Duodenal mucosa (tissue), 2 donors: Measurements from ENCODE around the gene ATP8B1.
A peak's percentile ranks its signal among the peaks of the same experiment; 100 is the strongest.

Experiments used
- H3K27ac ChIP-seq: one replicate; pipeline ENCODE4 v1.7.0; 2013; ENCODE audit warnings: low read depth, low read length
- H3K27me3 ChIP-seq, 2 donors: one replicate each; pipeline ENCODE4 v1.7.0; 2013; ENCODE audit warnings: low read length in 2 of 2, control low read depth in 1 of 2; ENCODE audit not compliant: insufficient read depth in 2 of 2, control insufficient read depth in 1 of 2
- H3K36me3 ChIP-seq, 2 donors: one replicate each; pipeline ENCODE4 v1.7.0; 2013; ENCODE audit warnings: low read length in 2 of 2, control low read depth in 1 of 2; ENCODE audit not compliant: insufficient read depth in 2 of 2, control insufficient read depth in 1 of 2
- H3K4me1 ChIP-seq, 2 donors: one replicate each; pipeline ENCODE4 v1.7.0; 2013; ENCODE audit warnings: low read length in 2 of 2, control low read depth in 1 of 2; ENCODE audit not compliant: insufficient read depth in 2 of 2, control insufficient read depth in 1 of 2
- H3K4me3 ChIP-seq, 2 donors: one replicate each; pipeline ENCODE4 v1.7.0; 2013; ENCODE audit warnings: low read length in 2 of 2, low read depth in 1 of 2
- H3K9ac ChIP-seq, 2 donors: one replicate each; pipeline ENCODE4 v1.7.0; 2013; ENCODE audit warnings: low read length in 2 of 2, low read depth in 1 of 2
- H3K9me3 ChIP-seq, 2 donors: one replicate each; pipeline ENCODE4 v1.7.0; 2013; ENCODE audit warnings: low read length in 2 of 2, control low read depth in 1 of 2; ENCODE audit not compliant: control insufficient read depth in 1 of 2

The ATP8B1 gene

GRCh38 chr18:57794951-57795728, 8.0 kb downstream of the ATP8B1 start:
- no peak overlapping the region for H3K27ac ChIP-seq
- H3K4me1 ChIP-seq = peaks cover 49 to 52% of the 10 kb centered on the region in 2 donors
- H3K4me3 ChIP-seq = no peak overlapping the region
- no peaks in the 10 kb centered on the region for H3K36me3 ChIP-seq
- no peaks in the 10 kb centered on the region for H3K27me3 ChIP-seq
- H3K9ac ChIP-seq = no peak overlapping the region
- no peaks in the 10 kb centered on the region for H3K9me3 ChIP-seq

DNA sequence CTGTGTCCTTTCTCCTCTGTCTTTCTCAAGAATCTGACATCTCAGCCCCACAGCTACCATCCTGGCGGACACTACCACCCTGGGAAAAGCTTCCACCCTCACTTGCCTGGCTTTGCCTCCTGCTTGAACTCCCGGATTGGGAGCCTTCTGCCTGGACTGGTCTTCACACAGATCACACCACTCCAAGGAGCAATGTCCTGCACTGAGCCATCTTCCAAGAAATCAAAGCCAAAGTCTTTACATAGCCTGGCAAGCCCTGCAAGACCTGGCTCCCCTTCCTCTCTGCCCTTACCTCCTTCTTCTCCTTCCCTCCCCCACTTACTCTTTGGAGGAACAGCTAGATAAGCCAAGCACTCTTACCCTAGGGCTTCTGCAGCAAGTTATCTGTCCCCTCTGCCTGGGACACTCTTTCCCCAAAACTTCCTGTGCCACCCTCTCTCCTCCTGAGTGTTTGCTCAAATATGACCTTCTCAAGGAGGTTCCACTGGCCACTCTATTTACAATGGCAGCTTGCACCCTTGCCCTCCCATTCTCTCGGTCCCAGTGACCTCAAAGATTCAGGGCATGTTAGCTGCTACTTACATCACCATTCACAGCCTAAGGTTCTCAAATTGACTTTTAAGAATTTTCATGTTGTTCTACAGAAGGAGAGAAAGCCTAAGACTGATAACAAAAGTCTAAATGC, 9.7 kb downstream of the ATP8B1 start:
- no peaks in the 10 kb centered on the region for H3K9me3 ChIP-seq
- H3K4me3 ChIP-seq = peak overlapping the region; percentile 13 to 27
- H3K4me1 ChIP-seq = peaks cover 49 to 54% of the 10 kb centered on the region in 2 donors
- H3K27me3 ChIP-seq = no peaks in the 10 kb centered on the region
- no peak overlapping the region for H3K27ac ChIP-seq
- H3K9ac ChIP-seq = peak overlapping the region; percentile 12 to 45
- H3K36me3 ChIP-seq = no peaks in the 10 kb centered on the region

DNA sequence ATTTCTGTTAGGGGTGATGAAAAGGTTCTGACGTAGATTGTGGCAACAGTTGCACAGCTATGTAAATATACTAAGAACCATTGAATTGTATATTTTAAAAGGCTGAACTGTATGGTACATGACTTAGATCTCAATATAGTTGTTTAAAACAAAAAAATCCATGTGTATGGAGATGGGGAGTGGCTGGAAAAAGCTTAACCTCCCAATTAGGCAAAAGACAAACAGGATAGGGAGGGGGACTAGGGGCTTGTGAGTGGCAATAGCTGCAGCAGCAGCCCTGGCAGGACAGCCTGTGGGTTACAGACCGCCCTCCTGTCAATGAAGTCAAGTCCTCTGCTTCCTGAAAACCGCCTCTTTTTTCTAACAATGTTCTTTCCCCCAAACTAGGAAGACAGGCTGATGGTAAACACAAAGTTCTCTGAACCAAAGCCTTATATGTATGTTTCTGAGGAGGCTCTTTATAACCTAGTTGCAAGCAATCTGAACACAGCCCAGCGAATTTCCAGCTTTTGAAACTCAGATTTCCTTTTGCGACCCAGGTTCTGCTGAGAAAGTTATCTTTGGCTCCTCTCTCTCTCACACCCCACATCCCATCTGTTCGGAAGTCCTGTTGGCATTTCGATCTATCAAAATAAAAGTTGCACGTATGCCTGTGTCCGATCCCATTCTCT, 10.3 kb downstream of the ATP8B1 start:
- H3K9ac ChIP-seq = peak overlapping the region; percentile 12 to 45

DNA sequence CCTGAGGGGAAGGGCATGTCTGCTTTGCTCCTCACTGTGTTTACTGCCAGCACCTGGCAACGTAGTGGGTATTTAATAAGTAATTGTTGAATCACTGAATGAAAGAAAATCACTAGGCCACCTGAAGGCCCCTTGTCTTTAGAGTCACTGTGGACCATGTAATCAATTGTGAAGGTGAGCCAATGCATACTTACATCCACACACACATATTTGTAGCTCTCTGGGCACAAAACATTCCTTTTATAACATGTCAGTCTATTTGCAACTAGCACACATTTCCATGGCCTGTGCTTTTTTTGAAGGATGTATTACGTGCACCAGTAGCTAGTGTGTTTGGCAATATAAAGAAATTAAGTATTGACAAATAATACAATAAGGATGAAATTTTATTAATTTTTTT, 11.2 kb downstream of the ATP8B1 start:
- H3K9me3 ChIP-seq = no peaks in the 10 kb centered on the region
- no peak overlapping the region for H3K4me3 ChIP-seq
- H3K27ac ChIP-seq = no peak overlapping the region
- H3K9ac ChIP-seq = no peak overlapping the region
- no peaks in the 10 kb centered on the region for H3K27me3 ChIP-seq
- no peaks in the 10 kb centered on the region for H3K36me3 ChIP-seq
- H3K4me1 ChIP-seq = peaks cover 40 to 59% of the 10 kb centered on the region in 2 donors

More for the DNA sequence above, 10.3 kb downstream of the ATP8B1 start:
- no peaks in the 10 kb centered on the region for H3K36me3 ChIP-seq
- peaks cover 43 to 52% of the 10 kb centered on the region in 2 donors for H3K4me1 ChIP-seq
- H3K27me3 ChIP-seq = no peaks in the 10 kb centered on the region
- H3K9me3 ChIP-seq = no peaks in the 10 kb centered on the region
- H3K4me3 ChIP-seq = peak overlapping the region; percentile 13 to 27
- H3K27ac ChIP-seq = no peak overlapping the region

DNA sequence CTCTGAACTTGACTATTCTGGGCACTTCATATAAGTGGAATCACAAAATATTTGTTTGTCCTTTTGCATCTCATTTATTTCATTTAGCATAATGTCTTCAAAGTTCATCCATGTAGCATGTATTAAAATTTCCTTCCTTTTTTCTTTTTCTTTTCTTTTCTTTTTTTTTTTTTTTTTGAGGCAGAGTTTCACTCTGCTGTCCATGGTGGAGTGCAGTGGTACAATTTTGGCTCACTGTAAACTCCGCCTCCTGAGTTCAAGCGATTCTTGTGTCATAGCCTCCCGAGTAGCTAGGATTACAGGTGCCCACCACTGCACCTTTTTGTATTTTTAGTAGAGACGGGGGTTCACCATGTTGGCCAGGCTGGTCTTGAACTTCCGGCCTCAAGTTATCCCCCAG, 11.9 kb downstream of the ATP8B1 start:
- Histone ChIP-seq H3K9me3 (no peaks in the 10 kb centered on the region), H3K4me3 (no peak overlapping the region), H3K27ac (no peak overlapping the region), H3K9ac (no peak overlapping the region), H3K36me3 (no peaks in the 10 kb centered on the region), H3K4me1 (peaks cover 38 to 61% of the 10 kb centered on the region in 2 donors), H3K27me3 (no peaks in the 10 kb centered on the region)

GRCh38 chr18:57790316-57790715, 12.8 kb downstream of the ATP8B1 start:
- no peaks in the 10 kb centered on the region for H3K36me3 ChIP-seq
- no peaks in the 10 kb centered on the region for H3K27me3 ChIP-seq
- H3K4me1 ChIP-seq = peaks cover 43 to 63% of the 10 kb centered on the region in 2 donors
- H3K27ac ChIP-seq = no peak overlapping the region
- H3K9ac ChIP-seq = no peak overlapping the region
- no peak overlapping the region for H3K4me3 ChIP-seq
- H3K9me3 ChIP-seq = no peaks in the 10 kb centered on the region

DNA sequence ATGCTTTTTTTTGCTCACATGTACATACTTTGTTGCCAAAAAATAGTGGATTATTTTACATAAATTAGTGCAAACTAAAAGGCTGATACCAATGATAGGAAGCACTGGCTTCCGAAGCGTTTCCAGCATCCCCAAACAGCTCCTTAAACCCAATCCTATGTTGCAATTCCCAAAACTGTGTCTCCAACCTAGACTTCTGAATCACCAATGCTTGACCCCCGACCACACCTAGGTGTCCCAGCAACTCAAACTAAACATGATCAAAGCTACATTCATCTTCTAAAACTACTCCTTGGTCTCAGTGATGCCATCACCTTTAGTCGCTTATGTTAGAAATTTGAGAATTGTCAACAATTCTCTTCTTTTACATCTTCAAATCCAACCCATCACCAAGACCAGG, 13.4 kb downstream of the ATP8B1 start:
- H3K27me3 ChIP-seq = no peaks in the 10 kb centered on the region
- H3K27ac ChIP-seq = no peak overlapping the region
- H3K36me3 ChIP-seq = no peaks in the 10 kb centered on the region
- H3K4me1 ChIP-seq = peaks cover 44 to 67% of the 10 kb centered on the region in 2 donors
- no peak overlapping the region for H3K4me3 ChIP-seq
- H3K9me3 ChIP-seq = no peaks in the 10 kb centered on the region
- H3K9ac ChIP-seq = peak overlapping the region in 1 of 2 donors; percentile 13

GRCh38 chr18:57789090-57789489, 14.0 kb downstream of the ATP8B1 start:
- peak overlapping the region in 1 of 2 donors; percentile 13 for H3K9ac ChIP-seq
- peak overlapping the region; percentile 54 for H3K27ac ChIP-seq
- no peaks in the 10 kb centered on the region for H3K9me3 ChIP-seq
- no peaks in the 10 kb centered on the region for H3K36me3 ChIP-seq
- peaks cover 51 to 67% of the 10 kb centered on the region in 2 donors for H3K4me1 ChIP-seq
- H3K4me3 ChIP-seq = no peak overlapping the region
- H3K27me3 ChIP-seq = no peaks in the 10 kb centered on the region

GRCh38 chr18:57787068-57787685, 15.9 kb downstream of the ATP8B1 start:
- H3K9me3 ChIP-seq = no peaks in the 10 kb centered on the region
- H3K27ac ChIP-seq = no peak overlapping the region
- H3K36me3 ChIP-seq = no peaks in the 10 kb centered on the region
- peaks cover 37 to 53% of the 10 kb centered on the region in 2 donors for H3K4me1 ChIP-seq
- H3K9ac ChIP-seq = no peak overlapping the region
- H3K27me3 ChIP-seq = no peaks in the 10 kb centered on the region
- no peak overlapping the region for H3K4me3 ChIP-seq
